NCI-H1092 (cell line): Measurements from ENCODE around the gene CDH15.

Experiments used
- DNase-seq: peaks from one replicate; lab custom pipeline; 2025; lab: John Stamatoyannopoulos, UW

CDH15 gene

DNA sequence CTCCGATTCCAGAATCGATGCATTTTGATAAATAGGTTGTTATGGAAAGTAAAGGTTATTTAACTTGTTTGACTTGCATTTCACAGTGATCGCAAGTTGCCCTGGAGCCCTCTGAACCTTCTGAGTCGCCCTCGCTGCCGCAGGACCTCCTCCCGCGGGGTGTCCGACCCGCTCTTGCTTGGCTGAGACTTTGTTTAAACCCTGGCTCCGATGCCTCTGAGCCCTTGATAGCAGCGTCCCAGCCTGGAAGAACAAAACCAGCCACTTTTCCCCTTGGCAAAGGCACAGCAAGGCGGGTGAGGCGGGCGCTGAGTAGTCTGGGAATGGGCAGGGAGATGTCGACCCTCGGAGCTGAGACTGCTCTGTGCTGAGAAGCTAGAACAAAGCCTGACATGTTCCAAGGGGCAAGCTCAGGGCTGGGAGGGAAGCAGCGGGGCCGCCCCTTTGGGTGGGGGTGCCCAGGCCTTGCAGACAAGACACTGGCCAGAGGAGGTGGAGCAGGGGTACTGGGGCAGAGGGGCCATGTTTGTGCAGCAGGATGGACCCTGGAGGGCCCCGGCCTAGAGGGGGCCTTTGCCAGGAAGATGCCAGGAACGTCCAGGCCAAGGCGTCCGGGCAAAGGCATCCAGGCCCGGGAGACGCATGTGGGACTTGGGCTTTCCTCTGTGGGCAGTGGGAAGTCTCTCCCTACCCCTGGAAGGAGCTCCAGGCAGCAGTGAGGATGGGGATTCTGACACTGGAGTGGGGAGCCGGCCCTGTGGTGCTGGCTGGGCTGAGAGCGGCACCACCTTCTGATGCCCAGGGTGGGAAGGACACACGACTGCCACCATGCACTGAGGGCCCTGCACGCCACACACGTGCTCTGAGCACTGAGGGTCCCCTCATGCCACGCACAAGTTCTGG, 30.3 kb upstream of the CDH15 start:
- no peak for DNase-seq

DNA sequence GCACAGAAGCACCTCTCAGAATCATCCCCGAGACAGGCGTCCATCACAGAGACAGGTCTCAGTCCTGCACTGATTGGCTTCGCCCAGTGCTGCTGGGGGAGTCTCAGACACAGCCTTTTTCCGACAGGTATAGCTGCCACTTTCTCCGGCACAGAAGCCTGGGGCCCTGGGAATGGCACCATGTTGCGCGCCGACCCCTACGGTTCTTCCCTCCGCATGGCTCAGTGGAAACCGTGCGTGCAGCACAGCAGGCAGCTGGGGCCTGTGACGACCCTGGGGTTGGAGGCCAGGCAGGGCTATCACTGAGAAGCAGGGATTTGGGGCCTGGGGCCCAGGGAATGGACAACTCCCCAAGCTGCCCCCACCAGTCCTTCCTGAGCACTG, 29.7 kb upstream of the CDH15 start:
- DNase-seq = no peak

DNA sequence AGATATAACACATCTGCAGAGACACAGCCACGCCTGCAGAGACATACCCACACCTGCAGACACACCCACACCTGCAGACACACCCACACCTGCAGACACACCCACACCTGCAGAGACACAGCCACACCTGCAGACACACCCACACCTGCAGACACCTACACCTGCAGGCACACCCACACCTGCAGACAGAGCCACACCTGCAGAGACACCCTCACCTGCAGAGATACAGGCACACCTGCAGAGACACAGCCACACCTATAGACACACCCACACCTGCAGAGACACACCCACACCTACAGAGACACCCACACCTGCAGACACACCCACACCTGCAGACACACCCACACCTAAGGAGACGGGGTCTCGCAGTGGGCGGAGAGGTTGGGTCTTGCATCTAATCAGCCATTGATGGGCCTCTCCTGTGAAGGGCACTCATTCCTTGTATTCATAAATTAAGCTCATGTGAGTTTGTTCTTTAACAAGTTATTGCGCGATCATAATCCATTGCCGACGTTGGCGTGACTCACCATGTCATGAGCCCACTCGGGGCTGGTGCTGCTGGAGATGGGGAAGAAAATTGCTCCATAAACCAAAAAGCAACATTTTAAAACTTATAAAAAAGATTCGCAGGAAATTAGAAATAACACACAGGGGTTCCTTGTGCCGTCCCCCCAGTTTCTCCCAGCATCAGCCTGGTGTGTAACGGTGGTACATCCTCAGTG, 28.9 kb upstream of the CDH15 start:
- DNase-seq = no peak

DNA sequence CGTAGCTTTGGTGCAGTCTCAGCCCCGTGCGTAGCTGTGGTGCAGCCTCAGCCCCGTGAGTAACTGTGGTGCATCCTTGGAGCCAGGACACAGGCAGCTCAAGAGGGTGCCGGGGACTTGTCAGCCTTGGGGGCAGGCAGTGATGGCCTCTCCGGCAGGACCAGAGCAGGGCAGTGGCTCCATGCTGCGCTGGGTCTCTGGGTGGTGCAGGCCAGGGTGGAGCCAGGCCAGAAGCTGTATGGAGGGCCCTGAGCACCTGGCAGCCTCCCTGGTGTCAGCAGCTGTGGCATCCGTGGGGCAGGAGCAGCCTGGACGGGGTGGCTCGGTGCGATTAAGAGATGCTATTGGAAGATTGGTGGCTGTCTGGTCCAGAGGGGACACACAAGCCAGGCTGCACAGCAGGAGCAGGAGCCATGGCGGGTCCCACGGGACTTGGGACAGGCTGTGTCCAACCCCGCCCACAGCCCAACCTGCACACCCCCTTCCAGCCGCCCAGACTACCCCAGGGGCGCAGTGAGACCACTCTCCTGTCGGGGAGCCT, 28.3 kb upstream of the CDH15 start:
- DNase-seq = no peak

DNA sequence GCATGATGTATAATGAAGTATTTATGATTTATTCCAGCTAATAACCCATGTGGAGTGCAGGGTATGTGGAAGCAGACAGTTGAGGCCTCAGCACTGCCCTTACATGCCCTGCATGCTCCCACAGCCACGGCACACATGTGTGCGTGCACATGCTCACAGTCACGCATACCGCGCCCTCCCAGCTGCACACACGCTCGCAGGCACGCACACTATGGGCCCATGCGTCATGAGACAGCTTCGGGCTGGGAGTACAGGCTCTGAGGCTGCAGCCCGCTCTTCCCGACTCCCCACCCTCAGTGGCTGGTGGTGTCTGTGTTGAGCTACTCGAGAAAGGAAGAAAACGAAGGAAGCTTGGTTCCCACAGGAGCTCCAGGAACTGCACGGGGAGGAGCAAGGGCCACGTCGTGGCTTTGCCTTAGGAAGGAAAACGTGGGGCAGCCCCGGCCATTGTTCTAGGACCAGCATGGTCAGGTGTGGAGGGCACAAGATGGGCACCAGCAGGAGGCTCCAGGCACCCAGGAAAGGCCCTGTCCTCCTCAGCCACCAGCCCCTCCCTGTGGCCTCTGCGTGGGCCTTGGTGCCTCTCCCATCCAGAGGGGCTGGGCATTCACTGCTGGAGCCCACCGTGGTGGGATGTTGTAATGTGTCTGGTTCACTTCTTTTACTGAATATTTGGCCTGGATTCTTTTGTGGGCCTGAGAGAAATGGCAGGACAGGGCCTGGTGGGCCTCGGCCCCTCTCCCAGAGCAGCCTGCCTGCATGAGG, 27.5 kb upstream of the CDH15 start:
- no peak for DNase-seq

DNA sequence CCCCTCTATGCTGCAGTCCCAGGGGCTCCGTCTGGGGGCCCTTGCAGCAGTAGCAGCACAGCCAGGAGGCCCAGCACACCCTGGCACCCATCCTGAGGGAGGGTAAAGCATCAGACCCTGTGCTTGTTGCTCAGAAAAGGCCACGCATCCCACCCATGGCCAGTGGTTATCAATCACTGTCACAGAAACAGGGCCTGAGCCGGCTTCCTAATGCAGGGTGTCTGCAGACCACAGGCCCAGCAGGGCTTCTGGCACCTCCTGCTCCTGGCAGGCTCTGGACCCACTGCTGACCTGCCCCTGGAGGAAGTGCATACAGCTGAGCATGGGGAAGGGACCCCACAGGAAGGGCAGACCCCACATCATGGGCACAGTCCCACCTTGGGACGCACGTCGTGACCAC, 26.9 kb upstream of the CDH15 start:
- DNase-seq = no peak

DNA sequence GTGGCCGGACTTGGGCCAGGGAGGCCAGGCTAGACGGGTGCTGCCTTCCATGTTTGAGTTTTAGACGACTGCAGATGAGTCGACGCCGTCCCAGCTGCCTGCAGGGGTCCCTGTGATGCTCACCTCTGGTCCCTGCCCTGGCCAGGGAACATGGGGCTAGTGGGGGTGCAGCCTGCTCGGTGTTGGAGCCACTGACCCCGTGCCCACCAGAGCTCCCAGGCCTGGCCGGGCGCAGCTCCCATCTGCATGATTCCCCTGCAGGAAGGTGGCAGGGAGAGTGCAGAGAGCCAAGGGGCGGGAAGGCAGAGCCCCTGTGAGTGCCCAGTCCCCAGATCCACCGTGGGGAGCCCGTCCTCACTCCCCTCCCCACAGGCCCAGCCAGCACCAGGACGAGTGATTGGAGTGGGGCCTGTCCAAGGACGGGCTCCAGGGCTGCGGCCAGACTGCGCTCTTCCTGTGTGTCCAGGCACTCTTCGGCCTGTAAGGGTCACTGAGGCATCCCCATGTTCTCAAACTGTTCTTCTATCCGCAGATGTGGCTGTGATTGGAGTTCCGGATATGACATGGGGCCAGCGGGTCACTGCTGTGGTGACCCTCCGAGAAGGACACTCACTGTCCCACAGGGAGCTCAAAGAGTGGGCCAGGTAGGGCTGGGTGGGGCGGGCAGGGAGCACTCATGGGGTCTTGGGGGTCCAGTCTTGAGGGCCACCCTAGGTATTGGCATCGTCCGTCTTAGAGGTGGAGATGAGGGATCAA, 26.0 kb upstream of the CDH15 start:
- DNase-seq = no peak

DNA sequence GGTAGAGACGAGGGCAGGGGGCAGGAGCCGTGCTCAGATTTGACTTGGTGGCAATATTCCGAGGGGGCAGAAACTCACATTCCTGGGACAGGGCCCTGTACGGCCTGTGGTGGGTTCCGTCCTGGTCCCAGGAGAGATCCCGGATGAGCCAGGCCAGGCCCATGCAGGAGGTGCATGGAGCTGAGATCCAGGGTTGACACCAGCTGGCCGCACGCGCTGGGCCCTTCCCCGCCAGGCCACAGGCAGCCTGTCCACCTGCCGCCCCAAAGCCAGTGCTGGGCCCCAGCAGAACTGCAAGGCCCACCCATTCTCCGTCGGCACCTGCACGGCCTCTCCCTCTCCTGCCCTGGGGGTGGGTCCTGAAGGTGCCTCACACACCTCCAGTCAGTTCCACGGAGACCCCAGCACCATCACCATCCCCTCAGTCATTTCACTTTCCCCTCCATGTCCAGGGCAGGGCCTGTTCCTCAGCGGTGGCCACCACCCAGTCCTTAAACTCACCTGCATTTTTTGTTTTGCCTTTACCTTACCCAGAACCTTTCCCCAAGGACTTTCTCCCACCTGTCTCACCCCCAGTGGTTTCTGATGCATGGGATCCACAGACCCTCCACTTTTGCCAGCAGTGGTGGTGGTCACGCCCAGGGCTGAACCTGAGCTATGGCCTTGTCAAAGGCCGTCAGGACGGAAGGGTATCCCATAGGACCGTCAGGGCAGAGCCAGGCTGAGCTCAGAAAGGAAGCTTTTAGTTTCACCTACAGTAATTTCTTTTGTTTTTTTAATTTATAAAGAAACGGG, 25.1 kb upstream of the CDH15 start:
- DNase-seq = no peak

DNA sequence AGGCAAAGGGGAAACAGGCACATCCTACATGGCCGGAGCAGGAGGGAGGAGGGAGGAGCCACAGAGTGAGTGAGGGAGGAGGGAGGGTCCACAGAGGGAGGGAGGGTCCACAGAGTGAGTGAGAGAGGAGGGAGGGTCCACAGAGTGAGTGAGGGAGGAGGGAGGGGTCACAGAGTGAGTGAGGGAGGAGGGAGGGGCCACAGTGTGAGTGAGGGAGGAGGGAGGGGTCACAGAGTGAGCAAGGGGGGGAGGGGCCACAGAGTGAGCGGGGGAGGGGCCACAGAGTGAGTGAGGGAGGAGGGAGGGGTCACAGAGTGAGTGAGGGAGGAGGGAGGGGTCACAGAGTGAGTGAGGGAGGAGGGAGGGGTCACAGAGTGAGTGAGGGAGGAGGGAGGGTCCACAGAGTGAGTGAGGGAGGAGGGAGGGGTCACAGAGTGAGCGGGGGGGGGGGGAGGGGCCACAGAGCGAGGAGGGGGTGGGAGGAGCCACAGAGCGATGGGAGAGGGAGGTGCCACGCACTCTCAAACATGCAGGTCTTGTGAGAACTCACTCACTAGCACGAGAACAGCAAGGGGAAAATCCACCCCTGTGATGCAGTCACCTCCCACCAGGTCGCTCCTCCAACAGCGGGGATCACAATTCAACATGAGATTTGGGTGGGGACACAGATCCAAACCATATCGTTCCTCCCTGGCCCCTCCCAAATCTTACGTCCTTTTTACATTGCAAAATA, 24.3 kb upstream of the CDH15 start:
- no peak for DNase-seq

DNA sequence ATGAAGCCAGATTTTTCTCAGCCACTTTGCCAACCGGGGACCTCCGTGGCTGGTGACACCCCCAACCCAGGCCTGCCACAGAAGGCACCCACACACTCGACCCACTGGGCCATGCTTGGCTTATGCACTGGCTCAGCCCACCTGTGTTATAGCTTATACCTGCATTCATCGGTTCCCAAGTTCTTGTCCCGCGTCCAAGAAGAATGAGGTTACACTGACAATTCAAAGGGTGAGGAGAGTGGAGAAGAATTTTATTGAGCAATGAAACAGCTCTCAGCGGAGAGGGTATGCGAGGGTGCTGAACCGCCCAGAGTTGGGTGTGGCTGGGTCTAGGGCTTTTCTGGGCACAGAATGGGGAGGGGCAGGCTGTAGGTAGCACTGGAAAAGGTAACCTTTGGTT, 22.2 kb upstream of the CDH15 start:
- no peak for DNase-seq

DNA sequence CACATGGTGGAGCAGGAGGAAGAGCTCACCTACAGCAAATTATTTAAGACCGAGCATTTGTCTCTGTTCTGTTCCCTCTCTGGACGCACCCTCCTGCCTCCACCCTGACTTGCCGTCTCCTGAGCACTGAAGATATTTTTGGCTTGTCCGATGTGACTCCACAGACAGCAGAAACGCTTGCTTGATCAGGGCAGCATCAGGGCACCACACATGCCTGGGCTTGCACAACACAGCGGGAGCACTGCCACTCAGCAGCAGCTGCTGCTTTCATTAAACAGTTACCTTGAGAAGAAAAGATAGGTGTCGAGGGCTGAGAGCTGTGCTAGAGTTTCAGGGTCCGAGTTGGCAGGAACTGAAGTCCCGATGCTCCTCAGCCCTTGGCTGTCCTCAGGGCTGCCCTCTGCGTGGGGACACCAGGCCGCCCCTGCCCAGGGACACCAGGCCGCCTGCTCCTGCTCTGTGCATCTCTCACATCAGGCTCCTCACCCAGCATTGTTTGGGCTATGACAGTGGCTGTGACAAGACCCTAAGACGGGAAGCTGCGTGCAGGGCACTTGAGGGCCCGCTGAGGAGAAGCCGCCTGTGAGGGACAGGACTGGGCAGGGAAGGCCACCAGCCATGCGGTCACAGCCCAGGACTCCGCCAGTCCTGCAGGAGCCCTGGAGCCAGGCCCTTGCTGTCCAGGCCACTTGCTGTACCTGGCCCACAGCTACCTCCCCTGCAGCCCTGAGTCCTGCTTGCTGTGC, 21.3 kb upstream of the CDH15 start:
- DNase-seq = no peak

DNA sequence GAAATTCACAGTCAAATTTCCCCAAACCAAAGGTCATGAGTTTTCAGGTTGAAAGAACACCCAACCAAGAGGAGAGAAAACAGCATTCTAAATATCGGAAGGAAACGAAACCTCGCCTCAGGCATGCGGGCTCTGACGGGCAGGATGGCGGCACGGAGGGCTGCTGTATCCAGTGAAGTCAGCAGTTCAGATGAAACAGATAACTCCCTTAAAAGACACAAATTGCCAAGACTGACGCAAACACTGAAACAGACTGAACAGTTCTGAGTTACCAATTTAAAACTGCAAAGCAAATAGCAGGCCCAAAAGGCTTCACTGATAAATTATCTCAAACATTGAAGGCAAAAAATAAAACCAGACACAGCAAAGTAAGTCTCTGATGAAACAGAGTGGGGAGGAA, 20.6 kb upstream of the CDH15 start:
- DNase-seq = no peak

DNA sequence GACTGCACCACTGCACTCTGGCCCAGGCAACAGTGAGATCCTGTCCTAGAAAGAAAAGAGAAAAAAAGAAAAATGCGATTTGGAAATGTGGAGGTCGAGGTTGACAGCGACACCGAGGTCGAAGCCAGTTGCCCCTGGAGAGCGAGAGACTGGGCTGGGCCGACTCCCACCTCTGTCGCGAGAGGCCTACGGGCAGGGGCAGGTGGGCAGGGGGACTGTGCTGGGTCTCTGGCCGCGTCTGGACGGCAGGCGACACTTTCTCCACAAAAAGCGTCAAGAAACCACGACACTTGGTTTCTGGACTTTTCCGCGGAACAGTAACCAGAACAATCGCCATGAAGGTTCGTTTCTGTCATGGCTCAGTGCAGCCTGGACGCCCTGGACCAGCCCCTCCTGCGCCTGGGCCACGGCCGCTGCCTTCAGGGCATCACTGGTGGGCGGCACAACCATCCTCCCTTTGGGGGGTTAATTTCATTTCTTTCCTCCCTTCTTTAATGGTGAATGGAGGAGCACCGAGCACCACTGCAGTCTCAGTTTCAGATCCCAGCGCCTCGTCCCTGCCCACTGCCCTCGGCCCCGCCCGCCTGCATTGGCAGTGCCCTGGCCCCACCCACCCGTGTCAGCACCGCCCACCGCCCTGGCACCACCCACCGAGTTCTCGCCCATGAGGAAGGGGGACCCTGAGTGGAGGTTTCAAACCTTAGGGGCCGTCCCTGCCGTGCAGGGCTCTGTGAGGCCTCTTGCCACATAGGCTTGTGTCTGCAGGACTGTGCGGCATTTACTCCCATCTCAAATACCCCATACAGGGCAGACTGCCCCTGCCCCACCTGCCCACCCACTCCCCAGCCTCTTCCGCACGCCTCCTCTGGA, 18.5 kb upstream of the CDH15 start:
- DNase-seq = no peak

DNA sequence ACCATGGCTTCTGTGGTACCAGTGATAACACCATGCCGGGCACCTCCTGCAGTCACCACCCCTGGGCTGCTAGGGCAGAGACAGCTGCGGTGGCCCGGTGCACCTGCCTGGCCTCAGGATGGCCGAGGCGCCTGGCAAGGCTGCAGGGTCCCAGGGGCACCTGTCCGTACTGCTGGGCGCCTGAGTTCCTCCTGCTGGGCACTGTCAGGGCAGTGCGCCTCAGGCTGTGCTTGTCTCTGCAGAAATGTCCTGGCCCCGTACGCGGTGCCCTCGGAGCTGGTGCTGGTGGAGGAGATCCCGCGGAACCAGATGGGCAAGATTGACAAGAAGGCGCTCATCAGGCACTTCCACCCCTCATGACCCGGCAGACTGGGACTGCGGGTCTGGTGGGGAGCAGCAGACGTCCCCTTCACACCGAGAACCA, 17.7 kb upstream of the CDH15 start:
- DNase-seq = no peak

DNA sequence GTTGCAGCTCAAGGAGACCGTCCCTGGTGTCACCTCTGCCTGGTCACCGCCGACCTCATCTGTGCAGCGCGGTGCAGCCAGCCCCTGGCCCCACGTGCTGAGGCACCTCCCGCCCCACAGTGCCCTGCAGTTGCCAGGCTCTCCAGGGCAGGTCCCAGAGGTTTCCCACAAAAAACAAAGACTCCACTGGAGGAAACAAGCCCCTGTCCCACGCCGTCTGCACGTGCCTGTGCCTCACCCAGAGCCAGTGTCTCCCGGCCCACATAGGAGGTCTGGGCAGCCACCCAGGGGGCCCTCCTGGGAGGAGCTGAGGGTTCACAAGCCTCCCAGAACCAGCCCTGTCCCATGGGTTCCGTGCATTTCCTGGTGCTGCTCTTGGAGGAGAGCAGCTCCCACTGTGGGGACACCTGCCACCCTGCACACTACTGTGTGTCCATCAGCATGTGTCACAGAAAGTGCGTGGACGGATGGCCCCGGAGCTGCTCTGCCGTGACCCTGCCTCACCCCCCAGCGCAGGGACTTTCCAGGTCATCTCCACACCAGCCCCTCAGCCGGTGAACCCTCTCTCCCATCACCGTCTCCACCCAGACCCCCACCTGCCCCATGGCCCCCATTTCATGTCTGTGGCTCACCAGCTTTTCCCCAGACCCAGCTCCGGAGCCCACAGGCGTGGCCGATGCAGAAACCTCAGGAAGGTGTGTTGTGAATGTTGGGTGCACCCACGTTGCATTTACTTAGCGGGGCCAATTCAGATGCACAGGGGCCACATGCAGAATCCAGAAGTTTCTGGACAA, 17.0 kb upstream of the CDH15 start:
- DNase-seq = no peak

DNA sequence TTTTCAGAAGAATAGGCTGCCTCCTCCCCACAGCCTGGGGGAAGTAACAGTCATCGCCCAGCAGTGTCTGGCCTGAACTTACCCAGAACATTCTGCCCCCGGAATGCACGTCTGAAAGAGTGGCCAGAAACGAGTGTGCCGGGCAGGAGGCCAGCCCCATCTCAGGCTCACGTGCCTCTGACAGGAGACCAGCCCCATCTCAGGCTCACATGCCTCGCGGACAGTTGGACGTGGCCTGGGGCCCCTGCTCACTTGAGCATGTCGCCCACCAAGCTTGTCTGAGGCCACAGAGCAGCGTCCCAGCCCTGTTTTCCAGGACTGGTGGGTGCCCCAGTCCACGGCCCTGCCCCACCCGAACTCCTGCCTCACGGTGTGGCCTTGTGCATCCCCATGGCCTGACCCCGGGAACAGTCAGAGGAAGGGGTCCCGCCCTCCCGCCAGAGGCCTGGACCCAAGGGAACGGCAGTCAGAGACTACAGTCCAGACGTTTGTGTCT, 16.3 kb upstream of the CDH15 start:
- no peak for DNase-seq
